Neural progenitor cell (in vitro differentiated cells): ENCODE results near the gene GCSH. TPM values are rescaled to one million over a fixed set of nuclear protein-coding genes. Genes with fewer than 3 reads are reported as not detected.

Source experiments
- DNase-seq: peaks from one replicate; pipeline ENCODE4 v3.0.0-alpha.2; 2016; ENCODE audit warnings: low spot score
- H2AFZ ChIP-seq: fragments of 200-600 bp; sonication (generic); replicated peaks from 2 replicates; pipeline ENCODE4 v1.6.1; 2016; ENCODE audit warnings: antibody characterized with exemption
- H3F3A ChIP-seq: fragments of 200-600 bp; sonication (generic); 2 replicates; pipeline ENCODE4 v1.6.1; 2016; ENCODE audit warnings: antibody characterized with exemption, low read depth
- H3K27ac ChIP-seq: fragments of 200-600 bp; sonication (generic); 2 replicates; pipeline ENCODE4 v1.5.1; 2016; ENCODE audit warnings: mild to moderate bottlenecking
- H3K27me3 ChIP-seq: fragments of 200-600 bp; sonication (generic); 2 replicates; pipeline ENCODE4 v1.6.1; 2016; ENCODE audit warnings: mild to moderate bottlenecking, moderate library complexity
- H3K36me3 ChIP-seq: fragments of 200-600 bp; sonication (generic); 2 replicates; pipeline ENCODE4 v1.5.1; 2016
- H3K4me1 ChIP-seq: fragments of 200-600 bp; sonication (generic); 2 replicates; pipeline ENCODE4 v1.6.1; 2016; ENCODE audit warnings: mixed run types
- H3K4me2 ChIP-seq: fragments of 200-600 bp; sonication (generic); 2 replicates; pipeline ENCODE4 v1.6.1; 2016
- H3K4me3 ChIP-seq: fragments of 200-600 bp; sonication (generic); 2 replicates; pipeline ENCODE4 v1.5.1; 2016
- H3K79me2 ChIP-seq: fragments of 200-600 bp; sonication (generic); 2 replicates; pipeline ENCODE4 v1.6.1; 2016; ENCODE audit warnings: low read depth
- H3K9ac ChIP-seq: fragments of 200-600 bp; sonication (generic); 2 replicates; pipeline ENCODE4 v1.6.1; 2016
- H3K9me3 ChIP-seq: fragments of 200-600 bp; sonication (generic); 2 replicates; pipeline ENCODE4 v1.5.1; 2016; ENCODE audit warnings: low read depth
- H4K20me1 ChIP-seq: fragments of 200-600 bp; sonication (generic); 2 replicates; pipeline ENCODE4 v1.6.1; 2016; ENCODE audit warnings: low read depth
- H3K27ac Mint-ChIP-seq: 3 replicates; pipeline ENCODE4 v1.8.0; 2021; ENCODE audit warnings: mixed read lengths
- H3K27me3 Mint-ChIP-seq: 2 replicates; pipeline ENCODE4 v1.8.0; 2022; ENCODE audit warnings: low read depth, mild to moderate bottlenecking, inconsistent platforms, moderate library complexity, mixed read lengths; ENCODE audit not compliant: insufficient read depth
- H3K36me3 Mint-ChIP-seq: 3 replicates; pipeline ENCODE4 v1.8.0; 2021; ENCODE audit warnings: mixed read lengths
- H3K4me1 Mint-ChIP-seq: 3 replicates; pipeline ENCODE4 v1.8.0; 2021; ENCODE audit warnings: mixed read lengths
- H3K4me3 Mint-ChIP-seq: 3 replicates; pipeline ENCODE4 v1.8.0; 2021; ENCODE audit warnings: mild to moderate bottlenecking, moderate library complexity, mixed read lengths
- H3K9me3 Mint-ChIP-seq: 3 replicates; pipeline ENCODE4 v1.8.0; 2020; ENCODE audit warnings: mixed read lengths
- EZH2 ChIP-seq: fragments of 200-600 bp; sonication (generic); IDR thresholded peaks from 2 replicates; pipeline ENCODE4 v1.6.1; 2017; ENCODE audit warnings: antibody characterized with exemption, mild to moderate bottlenecking, moderate library complexity
- EZH2phosphoT487 ChIP-seq: fragments of 200-600 bp; sonication (generic); IDR thresholded peaks from 2 replicates; pipeline ENCODE4 v1.6.1; 2017; ENCODE audit warnings: antibody characterized with exemption
- total RNA-seq: library from RNA; depleted of rRNA; stranded (reverse); fragments of >200 nt; gene quantifications from 2 replicates; pipeline ENCODE4 v1.2.3, GENCODE V29; 2015; ENCODE audit warnings: low replicate concordance
- TF ChIP-seq, protein P1 (sequence below): fragments of 200-600 bp; sonication (generic); IDR thresholded peaks from 2 replicates; pipeline ENCODE4 v1.5.1; 2017; ENCODE audit warnings: antibody characterized with exemption, mild to moderate bottlenecking

GCSH gene
- total RNA-seq, 1 donor from 2014 or later: 235 TPM

- H3K9ac ChIP-seq: peak overlapping the region; percentile 42
- Mint-ChIP-seq H3K27me3 (no peaks in the 10 kb centered on the region), H3K36me3 (peaks cover 5% of the 10 kb centered on the region), H3K9me3 (no peaks in the 10 kb centered on the region), H3K27ac (no peak overlapping the region), H3K4me3 (peak overlapping the region; percentile 86), H3K4me1 (peaks cover 14% of the 10 kb centered on the region)
- H3K9me3 ChIP-seq: no peaks in the 10 kb centered on the region
- no peak for DNase-seq
- H3K27ac ChIP-seq: peak overlapping the region; percentile 88
- no peaks in the 10 kb centered on the region for H3K4me1 ChIP-seq
- peak overlapping the region; percentile 17 for H2AFZ ChIP-seq
- peaks cover 4% of the 10 kb centered on the region for H3K36me3 ChIP-seq
- H3K4me3 ChIP-seq: peak overlapping the region; percentile 78
- peaks cover 4% of the 10 kb centered on the region for H3F3A ChIP-seq
- no peaks in the 10 kb centered on the region for H3K27me3 ChIP-seq
- peaks cover 29% of the 10 kb centered on the region for H4K20me1 ChIP-seq
- TF ChIP-seq, protein P1, sequence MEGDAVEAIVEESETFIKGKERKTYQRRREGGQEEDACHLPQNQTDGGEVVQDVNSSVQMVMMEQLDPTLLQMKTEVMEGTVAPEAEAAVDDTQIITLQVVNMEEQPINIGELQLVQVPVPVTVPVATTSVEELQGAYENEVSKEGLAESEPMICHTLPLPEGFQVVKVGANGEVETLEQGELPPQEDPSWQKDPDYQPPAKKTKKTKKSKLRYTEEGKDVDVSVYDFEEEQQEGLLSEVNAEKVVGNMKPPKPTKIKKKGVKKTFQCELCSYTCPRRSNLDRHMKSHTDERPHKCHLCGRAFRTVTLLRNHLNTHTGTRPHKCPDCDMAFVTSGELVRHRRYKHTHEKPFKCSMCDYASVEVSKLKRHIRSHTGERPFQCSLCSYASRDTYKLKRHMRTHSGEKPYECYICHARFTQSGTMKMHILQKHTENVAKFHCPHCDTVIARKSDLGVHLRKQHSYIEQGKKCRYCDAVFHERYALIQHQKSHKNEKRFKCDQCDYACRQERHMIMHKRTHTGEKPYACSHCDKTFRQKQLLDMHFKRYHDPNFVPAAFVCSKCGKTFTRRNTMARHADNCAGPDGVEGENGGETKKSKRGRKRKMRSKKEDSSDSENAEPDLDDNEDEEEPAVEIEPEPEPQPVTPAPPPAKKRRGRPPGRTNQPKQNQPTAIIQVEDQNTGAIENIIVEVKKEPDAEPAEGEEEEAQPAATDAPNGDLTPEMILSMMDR: no peak
- TF ChIP-seq EZH2 (no peak), EZH2phosphoT487 (no peak)
- peaks cover 47% of the 10 kb centered on the region for H3K79me2 ChIP-seq
- H3K4me2 ChIP-seq: peak overlapping the region; percentile 73
These were observed 592 bp downstream of the GCSH start for GRCh38 chr16:81095653-81095952.

GRCh38 chr16:81094771-81095251, 1.4 kb downstream of the GCSH start:
- H3K9me3 Mint-ChIP-seq: no peaks in the 10 kb centered on the region
- TF ChIP-seq, protein P1: no peak
- TF ChIP-seq EZH2phosphoT487 (no peak), EZH2 (no peak)
- Histone ChIP-seq H3K9me3 (no peaks in the 10 kb centered on the region), H3K27ac (no peak overlapping the region), H3F3A (peaks cover 4% of the 10 kb centered on the region), H3K4me3 (peak overlapping the region; percentile 78), H4K20me1 (peaks cover 34% of the 10 kb centered on the region), H2AFZ (no peak overlapping the region), H3K4me1 (no peaks in the 10 kb centered on the region), H3K9ac (peak overlapping the region; percentile 12), H3K4me2 (peak overlapping the region; percentile 73), H3K79me2 (peaks cover 55% of the 10 kb centered on the region), H3K36me3 (peaks cover 6% of the 10 kb centered on the region), H3K27me3 (no peaks in the 10 kb centered on the region)
- H3K27me3 Mint-ChIP-seq: no peaks in the 10 kb centered on the region
- peak overlapping the region; percentile 86 for H3K4me3 Mint-ChIP-seq
- H3K27ac Mint-ChIP-seq: no peak overlapping the region
- no peak for DNase-seq
- H3K4me1 Mint-ChIP-seq: peaks cover 14% of the 10 kb centered on the region
- H3K36me3 Mint-ChIP-seq: peaks cover 5% of the 10 kb centered on the region

GRCh38 chr16:81088836-81089235, 7.4 kb downstream of the GCSH start:
- no peak overlapping the region for H3K27ac Mint-ChIP-seq

More at GRCh38 chr16:81088836-81089235, 7.4 kb downstream of the GCSH start:
- H3K9me3 ChIP-seq: no peaks in the 10 kb centered on the region
- Mint-ChIP-seq H3K36me3 (peaks cover 15% of the 10 kb centered on the region), H3K4me3 (no peak overlapping the region), H3K9me3 (no peaks in the 10 kb centered on the region), H3K27me3 (no peaks in the 10 kb centered on the region), H3K4me1 (no peaks in the 10 kb centered on the region)
- H3K4me3 ChIP-seq: no peak overlapping the region
- no peaks in the 10 kb centered on the region for H3K4me1 ChIP-seq
- H3K4me2 ChIP-seq: no peak overlapping the region
- H2AFZ ChIP-seq: no peak overlapping the region
- peaks cover 26% of the 10 kb centered on the region for H4K20me1 ChIP-seq
- H3K9ac ChIP-seq: no peak overlapping the region
- DNase-seq: no peak
- no peak for TF ChIP-seq EZH2phosphoT487
- no peak for TF ChIP-seq EZH2
- TF ChIP-seq, protein P1: no peak
- H3K27me3 ChIP-seq: no peaks in the 10 kb centered on the region
- peaks cover 6% of the 10 kb centered on the region for H3K36me3 ChIP-seq
- peaks cover 75% of the 10 kb centered on the region for H3K79me2 ChIP-seq
- no peak overlapping the region for H3K27ac ChIP-seq
- H3F3A ChIP-seq: no peaks in the 10 kb centered on the region
